ENCODE results near the gene KRTAP5-3.

DNA sequence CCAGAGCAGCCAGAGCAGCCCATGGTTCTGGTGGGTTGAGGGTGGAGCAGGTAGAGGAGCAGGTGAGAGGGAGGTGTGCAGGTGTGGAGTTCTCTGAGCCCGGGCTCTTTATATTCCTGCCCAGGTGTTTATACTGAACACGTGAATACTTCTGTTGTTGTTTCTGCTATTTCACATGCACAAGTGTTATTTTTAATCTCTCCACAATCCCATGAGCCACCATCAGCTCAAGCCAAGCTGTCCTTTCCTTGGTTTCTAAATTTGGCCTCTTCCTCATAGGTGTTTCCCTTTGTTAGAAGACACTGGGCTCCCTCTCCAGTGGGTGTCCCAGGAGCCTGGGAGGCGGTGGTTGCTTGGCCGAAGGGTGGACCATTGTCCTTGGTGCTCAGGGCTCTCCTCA, at the start of gene KRTAP5-3:
- TF ChIP-seq, protein P1, sequence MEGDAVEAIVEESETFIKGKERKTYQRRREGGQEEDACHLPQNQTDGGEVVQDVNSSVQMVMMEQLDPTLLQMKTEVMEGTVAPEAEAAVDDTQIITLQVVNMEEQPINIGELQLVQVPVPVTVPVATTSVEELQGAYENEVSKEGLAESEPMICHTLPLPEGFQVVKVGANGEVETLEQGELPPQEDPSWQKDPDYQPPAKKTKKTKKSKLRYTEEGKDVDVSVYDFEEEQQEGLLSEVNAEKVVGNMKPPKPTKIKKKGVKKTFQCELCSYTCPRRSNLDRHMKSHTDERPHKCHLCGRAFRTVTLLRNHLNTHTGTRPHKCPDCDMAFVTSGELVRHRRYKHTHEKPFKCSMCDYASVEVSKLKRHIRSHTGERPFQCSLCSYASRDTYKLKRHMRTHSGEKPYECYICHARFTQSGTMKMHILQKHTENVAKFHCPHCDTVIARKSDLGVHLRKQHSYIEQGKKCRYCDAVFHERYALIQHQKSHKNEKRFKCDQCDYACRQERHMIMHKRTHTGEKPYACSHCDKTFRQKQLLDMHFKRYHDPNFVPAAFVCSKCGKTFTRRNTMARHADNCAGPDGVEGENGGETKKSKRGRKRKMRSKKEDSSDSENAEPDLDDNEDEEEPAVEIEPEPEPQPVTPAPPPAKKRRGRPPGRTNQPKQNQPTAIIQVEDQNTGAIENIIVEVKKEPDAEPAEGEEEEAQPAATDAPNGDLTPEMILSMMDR (conservative IDR thresholded peaks at IDR 0.05): no peak
- no peak for TF ChIP-seq ZFX (IDR thresholded peaks at IDR 0.05)
